IMR-90 (cell line): ENCODE measurements around the gene MPPED2. TPM values are rescaled to one million over a fixed set of nuclear protein-coding genes. Genes with fewer than 3 reads are reported as not detected.

Experiments
- ATAC-seq: fragments of 200-7000 bp; cut with Tn5 transposase; 2 replicates; pipeline ENCODE4 v1.9.1; 2020; ENCODE audit warnings: low read depth, mild to moderate bottlenecking, moderate library complexity
- BruUV-seq: library from RNA; stranded (reverse); fragments of 400-500 nt; replicated peaks from 2 replicates; lab custom pipeline; 2021; lab: Mats Ljungman, UMichigan
- CTCF ChIA-PET: fragments of 300-600 bp; formaldehyde crosslinking; extraction: SDS; loops from one replicate; lab custom pipeline; 2021; ENCODE audit warnings: antibody characterized with exemption; lab: Yijun Ruan, JAX
- POLR2A ChIA-PET: fragments of 300-600 bp; sonication (Branson Sonifier 250); formaldehyde crosslinking; loops from one replicate; lab custom pipeline; 2022; ENCODE audit warnings: antibody characterized with exemption; ENCODE audit not compliant: unreplicated experiment; lab: Charles Lee
- DNase-seq: peaks from one replicate; pipeline ENCODE4 v3.0.0; 2013
- H2AFZ ChIP-seq: replicated peaks from 2 replicates; pipeline ENCODE3; 2013; ENCODE audit warnings: low read length, mild to moderate bottlenecking; ENCODE audit not compliant: poor library complexity
- H2AK5ac ChIP-seq: 2 replicates; pipeline ENCODE4 v1.6.1; 2013; ENCODE audit warnings: low read depth, low read length, inconsistent platforms
- H2AK9ac ChIP-seq: replicated peaks from 2 replicates; pipeline ENCODE3; 2013; ENCODE audit warnings: mild to moderate bottlenecking, low read depth, low read length, moderate library complexity; ENCODE audit not compliant: poor library complexity
- H2BK120ac ChIP-seq: 2 replicates; pipeline ENCODE4 v1.6.1; 2013; ENCODE audit warnings: low read depth, low read length, inconsistent platforms
- H2BK15ac ChIP-seq: 3 replicates; pipeline ENCODE4 v1.6.1; 2013; ENCODE audit warnings: low read depth, low read length, inconsistent platforms
- H2BK20ac ChIP-seq: 2 replicates; pipeline ENCODE4 v1.6.1; 2013; ENCODE audit warnings: low read depth, mild to moderate bottlenecking, inconsistent platforms, low read length, moderate library complexity
- H2BK5ac ChIP-seq: 2 replicates; pipeline ENCODE4 v1.6.1; 2013; ENCODE audit warnings: mild to moderate bottlenecking, low read depth, low read length, inconsistent platforms; ENCODE audit not compliant: poor library complexity, severe bottlenecking
- H3K14ac ChIP-seq: replicated peaks from 2 replicates; pipeline ENCODE4 v1.6.1; 2013; ENCODE audit warnings: low read depth, low read length, inconsistent platforms
- H3K18ac ChIP-seq: 2 replicates; pipeline ENCODE4 v1.6.1; 2013; ENCODE audit warnings: low read depth, low read length, control low read depth
- H3K23ac ChIP-seq: 2 replicates; pipeline ENCODE4 v1.6.1; 2013; ENCODE audit warnings: low read depth, low read length, inconsistent platforms
- H3K27ac ChIP-seq: 2 replicates; pipeline ENCODE4 v1.5.1; 2013; ENCODE audit warnings: mild to moderate bottlenecking, control low read depth, low read length; ENCODE audit not compliant: insufficient read depth
- H3K27me3 ChIP-seq: 2 replicates; pipeline ENCODE4 v1.6.1; 2013; ENCODE audit warnings: low read length; ENCODE audit not compliant: control insufficient read depth, insufficient read depth
- H3K36me3 ChIP-seq: 2 replicates; pipeline ENCODE4 v1.6.1; 2013; ENCODE audit warnings: low read length, mixed read lengths; ENCODE audit not compliant: control insufficient read depth, insufficient read depth
- H3K4ac ChIP-seq: 2 replicates; pipeline ENCODE4 v1.6.1; 2013; ENCODE audit warnings: low read depth, low read length, inconsistent platforms
- H3K4me1 ChIP-seq: 2 replicates; pipeline ENCODE4 v1.6.1; 2013; ENCODE audit warnings: low read length, mixed read lengths; ENCODE audit not compliant: control insufficient read depth, insufficient read depth
- H3K4me2 ChIP-seq: 2 replicates; pipeline ENCODE4 v1.6.1; 2013; ENCODE audit warnings: low read depth, mild to moderate bottlenecking, control low read depth, low read length, moderate library complexity
- H3K4me3 ChIP-seq: 2 replicates; pipeline ENCODE4 v1.5.1; 2013; ENCODE audit warnings: low read depth, mild to moderate bottlenecking, control low read depth, low read length, moderate library complexity; ENCODE audit not compliant: insufficient read depth
- H3K56ac ChIP-seq: 2 replicates; pipeline ENCODE4 v1.6.1; 2013; ENCODE audit warnings: low read length, inconsistent platforms; ENCODE audit not compliant: insufficient read depth; ENCODE audit errors: extremely low read depth
- H3K79me1 ChIP-seq, 2 experiments: 2 replicates each; pipeline ENCODE4 v1.6.1; 2013; ENCODE audit warnings: low read length in 2 of 2, inconsistent platforms in 1 of 2, low read depth in 1 of 2
- H3K9ac ChIP-seq: 2 replicates; pipeline ENCODE4 v1.6.1; 2013; ENCODE audit warnings: low read depth, low read length, control low read depth
- H3K9me1 ChIP-seq: 2 replicates; pipeline ENCODE4 v1.6.1; 2013; ENCODE audit warnings: low read length, inconsistent platforms; ENCODE audit not compliant: insufficient read depth
- H3K9me3 ChIP-seq: 2 replicates; pipeline ENCODE4 v1.6.1; 2013; ENCODE audit warnings: low read length; ENCODE audit not compliant: control insufficient read depth, insufficient read depth
- H4K20me1 ChIP-seq: 2 replicates; pipeline ENCODE4 v1.6.1; 2013; ENCODE audit warnings: low read length, inconsistent platforms; ENCODE audit not compliant: insufficient read depth
- H4K5ac ChIP-seq: 2 replicates; pipeline ENCODE4 v1.6.1; 2013; ENCODE audit warnings: mild to moderate bottlenecking, low read depth, low read length, control low read depth
- H4K8ac ChIP-seq, 2 experiments: 2 replicates each; pipeline ENCODE4 v1.6.1; 2013; ENCODE audit warnings: low read depth in 2 of 2, low read length in 2 of 2, control low read depth in 1 of 2, inconsistent platforms in 1 of 2
- H4K91ac ChIP-seq: 2 replicates; pipeline ENCODE4 v1.6.1; 2013; ENCODE audit warnings: low read depth, low read length, inconsistent platforms; ENCODE audit not compliant: insufficient read depth
- CEBPB ChIP-seq: IDR thresholded peaks from 2 replicates; pipeline ENCODE4 v1.6.1; 2012; ENCODE audit warnings: low read depth, low read length, improper control_type of control experiment
- CHD1 ChIP-seq: IDR thresholded peaks from 2 replicates; pipeline ENCODE4 v1.6.1; 2012; ENCODE audit warnings: low read depth, low read length, improper control_type of control experiment
- CTCF ChIP-seq: conservative IDR thresholded peaks from 2 replicates; pipeline ENCODE4 v1.5.1; 2012; ENCODE audit warnings: mild to moderate bottlenecking, low read depth, low read length, improper control_type of control experiment
- FOS ChIP-seq: fragments of 150-350 bp; IDR thresholded peaks from 2 replicates; pipeline ENCODE4 v1.6.1; 2016; ENCODE audit warnings: low read depth, low read length
- MAFK ChIP-seq: IDR thresholded peaks from 2 replicates; pipeline ENCODE4 v1.6.1; 2012; ENCODE audit warnings: low read depth, low read length, improper control_type of control experiment
- MAZ ChIP-seq: IDR thresholded peaks from 2 replicates; pipeline ENCODE4 v1.6.1; 2012; ENCODE audit warnings: low read depth, mild to moderate bottlenecking, low read length, improper control_type of control experiment, moderate library complexity, borderline replicate concordance
- MXI1 ChIP-seq: IDR thresholded peaks from 2 replicates; pipeline ENCODE4 v1.6.1; 2012; ENCODE audit warnings: low read depth, mild to moderate bottlenecking, low read length, moderate library complexity, borderline replicate concordance
- NFE2L2 ChIP-seq: fragments of 150-350 bp; IDR thresholded peaks from 2 replicates; pipeline ENCODE4 v1.6.1; 2016; ENCODE audit warnings: low read depth, mild to moderate bottlenecking, low read length
- RAD21 ChIP-seq: IDR thresholded peaks from 2 replicates; pipeline ENCODE4 v1.6.1; 2012; ENCODE audit warnings: low read length, improper control_type of control experiment
- RCOR1 ChIP-seq: IDR thresholded peaks from 2 replicates; pipeline ENCODE4 v1.6.1; 2012; ENCODE audit warnings: mild to moderate bottlenecking, low read length, improper control_type of control experiment; ENCODE audit not compliant: insufficient replicate concordance
- RFX5 ChIP-seq: IDR thresholded peaks from 2 replicates; pipeline ENCODE4 v1.8.0; 2012; ENCODE audit warnings: low read depth, mild to moderate bottlenecking, low read length, moderate library complexity
- SMC3 ChIP-seq: fragments of 150-350 bp; IDR thresholded peaks from 2 replicates; pipeline ENCODE4 v1.6.1; 2016; ENCODE audit warnings: low read depth, mild to moderate bottlenecking, antibody characterized with exemption, low read length, moderate library complexity
- WGBS, 2 experiments: methylation state at CpG; one replicate each; pipeline versions ENCODE4 v1.1.5 to v1.1.7; 2013; ENCODE audit warnings: missing lambda C conversion rate in 2 of 2; ENCODE audit not compliant: insufficient read length in 1 of 2; ENCODE audit errors: extremely low coverage in 2 of 2; 5-methylcytosine and 5-hydroxymethylcytosine counted together
- dilution Hi-C: fragments of 300-500 bp; cut with HindIII; formaldehyde crosslinking; loops from one replicate; pipeline ENCODE4 v1.14.3; 2018; ENCODE audit warnings: low sequenced_read_pairs; ENCODE audit not compliant: unreplicated experiment
- in situ Hi-C: fragments of 300-500 bp; cut with MboI; formaldehyde crosslinking; loops from 3 replicates; pipeline ENCODE4 v1.14.3; 2019; ENCODE audit warnings: low sequenced_read_pairs, inconsistent platforms, mixed read lengths
- intact Hi-C: fragments of 100-400 bp; cut with micrococcal nuclease; formaldehyde crosslinking; loops from 2 replicates; pipeline ENCODE4 v1.10.0; 2022
- polyA plus RNA-seq, 3 experiments: library from polyadenylated mRNA; depleted of rRNA; stranded (reverse); fragments of >200 nt; gene quantifications; 2 replicates each; pipeline ENCODE4 v1.2.3, GENCODE V29; 2012; ENCODE audit warnings: low replicate concordance in 1 of 3
- total RNA-seq: library from RNA; depleted of rRNA; stranded (reverse); fragments of >200 nt; gene quantifications from 2 replicates; pipeline ENCODE4 v1.2.3, GENCODE V29; 2012
- TF ChIP-seq, protein P1 (sequence below): fragments of 150-350 bp; IDR thresholded peaks from 2 replicates; pipeline ENCODE4 v1.6.1; 2016; ENCODE audit warnings: low read depth, mild to moderate bottlenecking, low read length, moderate library complexity, borderline replicate concordance

Gene MPPED2
- total and polyA plus RNA-seq, 2 of the 4 experiments (the other 2 are of a cell fraction), result 0.10 TPM; not detected in 1

GRCh38 chr11:30581675-30582074 is 4.5 kb downstream of the MPPED2 start:
- no peak overlapping the region for H3K4ac ChIP-seq
- ChIA-PET POLR2A (no interaction called here), CTCF (no interaction called here)
- no peaks in the 10 kb centered on the region for H3K4me1 ChIP-seq
- H3K9ac ChIP-seq, result no peak overlapping the region
- no peak overlapping the region for H3K56ac ChIP-seq
- no peak overlapping the region for H2AK5ac ChIP-seq
- no peak overlapping the region for H4K8ac ChIP-seq
- H2BK20ac ChIP-seq, result no peak overlapping the region
- H4K91ac ChIP-seq, result no peak overlapping the region
- H2AK9ac ChIP-seq, result no peak overlapping the region
- no peak for ATAC-seq
- no peak overlapping the region for H3K27ac ChIP-seq
- H4K20me1 ChIP-seq, result no peaks in the 10 kb centered on the region
- H3K36me3 ChIP-seq, result no peaks in the 10 kb centered on the region
- no peak overlapping the region for H3K14ac ChIP-seq
- H4K5ac ChIP-seq, result no peak overlapping the region
- no peak overlapping the region for H2BK120ac ChIP-seq
- in situ Hi-C loops, result no loop called here
- dilution Hi-C loops, result no loop called here
- TF ChIP-seq SMC3, result no peak
- TF ChIP-seq, protein P1, sequence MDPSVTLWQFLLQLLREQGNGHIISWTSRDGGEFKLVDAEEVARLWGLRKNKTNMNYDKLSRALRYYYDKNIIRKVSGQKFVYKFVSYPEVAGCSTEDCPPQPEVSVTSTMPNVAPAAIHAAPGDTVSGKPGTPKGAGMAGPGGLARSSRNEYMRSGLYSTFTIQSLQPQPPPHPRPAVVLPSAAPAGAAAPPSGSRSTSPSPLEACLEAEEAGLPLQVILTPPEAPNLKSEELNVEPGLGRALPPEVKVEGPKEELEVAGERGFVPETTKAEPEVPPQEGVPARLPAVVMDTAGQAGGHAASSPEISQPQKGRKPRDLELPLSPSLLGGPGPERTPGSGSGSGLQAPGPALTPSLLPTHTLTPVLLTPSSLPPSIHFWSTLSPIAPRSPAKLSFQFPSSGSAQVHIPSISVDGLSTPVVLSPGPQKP, result no peak
- TF ChIP-seq CEBPB, result no peak
- TF ChIP-seq FOS, result no peak
- TF ChIP-seq RAD21, result no peak
- TF ChIP-seq RFX5, result no peak
- no peak for TF ChIP-seq MAFK
- no peak for TF ChIP-seq CTCF
- TF ChIP-seq MXI1, result no peak
- no peak for TF ChIP-seq NFE2L2
- TF ChIP-seq CHD1, result no peak
- no peak for TF ChIP-seq RCOR1
- TF ChIP-seq MAZ, result no peak
- peaks cover 2% of the 10 kb centered on the region; the same call in 1 of the 2 replicates for H3K9me3 ChIP-seq
- peaks cover 36% of the 10 kb centered on the region for H3K27me3 ChIP-seq
- no peak for DNase-seq
- no peaks in the 10 kb centered on the region for H3K9me1 ChIP-seq
- no peak overlapping the region for H3K4me3 ChIP-seq
- no peak overlapping the region for H3K18ac ChIP-seq
- no peak overlapping the region for H3K4me2 ChIP-seq
- no peak overlapping the region for H3K23ac ChIP-seq
- intact Hi-C loops, result no loop called here
- no CpG with 5 or more reads among the region's 3 CpGs for WGBS, 2 experiments
- no TSS peak for BruUV-seq
- no peaks in the 10 kb centered on the region for H3K79me1 ChIP-seq
- no peak overlapping the region for H2BK5ac ChIP-seq
- no peak overlapping the region for H2AFZ ChIP-seq
- no peak overlapping the region for H2BK15ac ChIP-seq
